Endothelial cell of umbilical vein (primary cell): ENCODE measurements around the gene STIM1. TPM values are rescaled to one million over a fixed set of nuclear protein-coding genes. Genes with fewer than 3 reads are reported as not detected.

ENCODE experiments used
- BruUV-seq: library from RNA; stranded (reverse); fragments of 400-500 nt; replicated peaks from 2 replicates; lab custom pipeline; 2021; lab: Mats Ljungman, UMichigan
- CTCF ChIA-PET: fragments of 300-600, 350-600 bp; sonication (Branson Sonifier 250); formaldehyde crosslinking; loops from one replicate; lab custom pipeline; 2021; ENCODE audit warnings: antibody characterized with exemption, inconsistent platforms; lab: Charles Lee
- POLR2A ChIA-PET: fragments of 300-600, 350-600 bp; sonication (Branson Sonifier 250); formaldehyde crosslinking; loops from one replicate; lab custom pipeline; 2021; ENCODE audit warnings: antibody characterized with exemption, inconsistent platforms; lab: Charles Lee
- DNase-seq: peaks from one replicate; pipeline ENCODE4 v3.0.0-alpha.2; 2011; ENCODE audit warnings: low read depth, low spot score
- FAIRE-seq: peaks from 2 replicates; lab custom pipeline; 2011; peaks lifted over from hg19 to GRCh38; lab: Jason Lieb, UNC
- H2AFZ ChIP-seq: 2 replicates; pipeline ENCODE4 v1.6.0; 2012; ENCODE audit warnings: low read depth, low read length, control low read depth, inconsistent platforms
- H3K27ac ChIP-seq: 2 replicates; pipeline ENCODE4 v1.5.1; 2011; ENCODE audit warnings: low read depth, mild to moderate bottlenecking, control low read depth, low read length, moderate library complexity; ENCODE audit not compliant: insufficient read depth
- H3K27me3 ChIP-seq, 2 experiments: 2 replicates each; pipeline versions ENCODE4 v1.6.0 to v1.6.1; 2011; ENCODE audit warnings: low read length in 2 of 2, mixed read lengths in 1 of 2; ENCODE audit not compliant: control insufficient read depth in 2 of 2, insufficient read depth in 2 of 2
- H3K36me3 ChIP-seq, 2 experiments: 2 replicates in 1 of 2; 3 replicates in 1 of 2; pipeline ENCODE4 v1.5.1; 2011; ENCODE audit warnings: low read length in 2 of 2, mild to moderate bottlenecking in 1 of 2, moderate library complexity in 1 of 2; ENCODE audit not compliant: control insufficient read depth in 2 of 2, insufficient read depth in 2 of 2; ENCODE audit errors: extremely low read depth in 1 of 2
- H3K4me1 ChIP-seq: 3 replicates; pipeline ENCODE4 v1.5.1; 2011; ENCODE audit warnings: mild to moderate bottlenecking, low read length; ENCODE audit not compliant: control insufficient read depth, insufficient read depth; ENCODE audit errors: extremely low read depth
- H3K4me2 ChIP-seq: 2 replicates; pipeline ENCODE4 v1.6.1; 2011; ENCODE audit warnings: low read length, control low read depth, mixed read lengths; ENCODE audit not compliant: insufficient read depth
- H3K4me3 ChIP-seq, 3 experiments: fragments of 200-600 bp in 1 of 3; sonication (generic), shearing (Covaris generic) in 1 of 3; replicated peaks in 1 of 3; 2 replicates each; pipeline ENCODE4 v1.5.1; 2011 to 2016; ENCODE audit warnings: control low read depth in 3 of 3, low read length in 3 of 3, mild to moderate bottlenecking in 2 of 3, inconsistent platforms in 1 of 3, low read depth in 1 of 3, moderate library complexity in 1 of 3; ENCODE audit not compliant: insufficient read depth in 1 of 3
- H3K79me2 ChIP-seq: 2 replicates; pipeline ENCODE4 v1.6.0; 2012; ENCODE audit warnings: low read length, inconsistent platforms; ENCODE audit not compliant: control insufficient read depth, insufficient read depth
- H3K9ac ChIP-seq: replicated peaks from 2 replicates; pipeline ENCODE3; 2011; ENCODE audit warnings: low read length, control low read depth; ENCODE audit not compliant: insufficient read depth; ENCODE audit errors: extremely low read depth
- H3K9me1 ChIP-seq: replicated peaks from 3 replicates; pipeline ENCODE4 v1.6.0; 2011; ENCODE audit warnings: mild to moderate bottlenecking, low read length; ENCODE audit not compliant: control insufficient read depth, insufficient read depth; ENCODE audit errors: extremely low read depth
- H3K9me3 ChIP-seq: replicated peaks from 2 replicates; pipeline ENCODE4 v1.5.1; 2012; ENCODE audit warnings: low read length, inconsistent platforms; ENCODE audit not compliant: control insufficient read depth, insufficient read depth
- H4K20me1 ChIP-seq: replicated peaks from 2 replicates; pipeline ENCODE3; 2011; ENCODE audit warnings: mild to moderate bottlenecking, low read length; ENCODE audit not compliant: control insufficient read depth, insufficient read depth; ENCODE audit errors: extremely low read depth
- CTCF ChIP-seq, 2 donors: IDR thresholded peaks; 1 replicate in 1 of 2; 2 replicates in 1 of 2; pipeline ENCODE4 v1.5.1; 2011; ENCODE audit warnings: low read length in 2 of 2, mild to moderate bottlenecking in 2 of 2, moderate library complexity in 2 of 2, control low read depth in 1 of 2, inconsistent platforms in 1 of 2, low read depth in 1 of 2; ENCODE audit not compliant: insufficient read depth in 1 of 2; ENCODE audit errors: extremely low read depth in 1 of 2
- EZH2 ChIP-seq: IDR thresholded peaks from 2 replicates; pipeline ENCODE4 v1.6.1; 2012; ENCODE audit warnings: borderline replicate concordance, low read depth, mild to moderate bottlenecking, moderate library complexity, low read length, inconsistent platforms; ENCODE audit not compliant: severe bottlenecking
- FOS ChIP-seq: IDR thresholded peaks from 2 replicates; pipeline ENCODE4 v1.6.1; 2011; ENCODE audit warnings: mild to moderate bottlenecking, low read length, moderate library complexity, borderline replicate concordance; ENCODE audit not compliant: insufficient read depth
- GATA2 ChIP-seq: IDR thresholded peaks from 2 replicates; pipeline ENCODE4 v1.7.0; 2011; ENCODE audit warnings: low read depth, mild to moderate bottlenecking, moderate library complexity, mixed read lengths, low read length; ENCODE audit not compliant: insufficient read length, insufficient read depth
- JUN ChIP-seq: IDR thresholded peaks from 2 replicates; pipeline ENCODE4 v1.6.1; 2011; ENCODE audit warnings: borderline replicate concordance, low read depth; ENCODE audit not compliant: insufficient read length, insufficient read depth
- MYC ChIP-seq: IDR thresholded peaks from one replicate; pipeline ENCODE4 v1.6.1; 2011; ENCODE audit warnings: mild to moderate bottlenecking, low read depth, low read length
- POLR2A ChIP-seq: IDR thresholded peaks from 2 replicates; pipeline ENCODE4 v1.6.1; 2012; ENCODE audit warnings: low read depth, mild to moderate bottlenecking, control low read depth, low read length
- POLR2AphosphoS5 ChIP-seq: IDR thresholded peaks from 2 replicates; pipeline ENCODE4 v1.6.1; 2012; ENCODE audit warnings: low read depth, mild to moderate bottlenecking, control low read depth, low read length, moderate library complexity; ENCODE audit not compliant: insufficient read depth
- dilution Hi-C: fragments of 300-500 bp; cut with MboI; formaldehyde crosslinking; loops from one replicate; pipeline ENCODE4 v1.15.0; 2019; ENCODE audit warnings: low sequenced_read_pairs; ENCODE audit not compliant: extremely low pct_ligation_motif_present
- intact Hi-C: fragments of 100-400 bp; cut with micrococcal nuclease; formaldehyde crosslinking; loops from one replicate; pipeline ENCODE4 v1.10.0; 2022
- polyA plus RNA-seq, 4 experiments: library from polyadenylated mRNA; depleted of rRNA in 3 of 4; stranded (reverse) in 3 of 4; unstranded in 1 of 4; fragments of >200 nt; gene quantifications; 2 replicates each; pipeline versions ENCODE4 v1.2.1 to v1.2.3, GENCODE V29; 2011 to 2012; ENCODE audit warnings: missing spikeins in 1 of 4
- total RNA-seq: library from RNA; stranded (reverse); gene quantifications from 2 replicates; pipeline ENCODE4 v1.2.3, GENCODE V29; 2021
- TF ChIP-seq, protein P1 (sequence below): IDR thresholded peaks from 2 replicates; pipeline ENCODE4 v1.6.1; 2011; ENCODE audit not compliant: insufficient read depth, insufficient read length

The STIM1 gene
- total and polyA plus RNA-seq, 2 donors (not counting 3 experiments of a cell fraction or from before 2014, with no cell fraction given) = 32.7 to 33.4 TPM

GRCh38 chr11:3967695-3968094 is 112.2 kb downstream of the STIM1 start:
- Histone ChIP-seq H3K4me1 (no peaks in the 10 kb centered on the region), H3K27me3 (no peaks in the 10 kb centered on the region), H3K27ac (no peak overlapping the region), H4K20me1 (no peaks in the 10 kb centered on the region), H2AFZ (no peak overlapping the region), H3K4me3 (no peak overlapping the region), H3K36me3 (no peaks in the 10 kb centered on the region), H3K79me2 (no peaks in the 10 kb centered on the region), H3K9ac (no peak overlapping the region), H3K9me1 (no peaks in the 10 kb centered on the region), H3K9me3 (no peaks in the 10 kb centered on the region), H3K4me2 (no peak overlapping the region)
- TF ChIP-seq MYC = no peak
- no peak for TF ChIP-seq FOS
- no peak for TF ChIP-seq EZH2
- TF ChIP-seq JUN = no peak
- TF ChIP-seq POLR2A = no peak
- TF ChIP-seq POLR2AphosphoS5 = no peak
- TF ChIP-seq CTCF (IDR thresholded peaks at IDR 0.05; ENCODE audit: extremely low read depth in 1 of 2, insufficient read depth in 1 of 2, low read depth in 1 of 2, low read length in 2 of 2) = no peak
- TF ChIP-seq, protein P1, sequence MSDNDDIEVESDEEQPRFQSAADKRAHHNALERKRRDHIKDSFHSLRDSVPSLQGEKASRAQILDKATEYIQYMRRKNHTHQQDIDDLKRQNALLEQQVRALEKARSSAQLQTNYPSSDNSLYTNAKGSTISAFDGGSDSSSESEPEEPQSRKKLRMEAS = no peak
- TF ChIP-seq GATA2 = no peak
- POLR2A ChIA-PET = no interaction called here
- BruUV-seq = no TSS peak
- dilution Hi-C loops (no loop called here), intact Hi-C loops (no loop called here)
- DNase-seq (no peak), FAIRE-seq (no peak)
- CTCF ChIA-PET = interaction anchor here (0.9 to 2.4 kb wide), 3 partner anchors 96 to 119 kb away, joined by 3 to 6 read pairs (median 4); no protein-coding TSS in a partner anchor
